SU-DHL-6 (cell line): ENCODE data around the gene IP6K3.

Source experiments
- EZH2phosphoT487 ChIP-seq: fragments of 200-600 bp; sonication (generic), shearing (Covaris generic); conservative IDR thresholded peaks from 2 replicates; pipeline ENCODE4 v1.6.1; 2018; ENCODE audit warnings: mild to moderate bottlenecking, antibody characterized with exemption, low read length, moderate library complexity, mixed read lengths
- TF ChIP-seq, protein P1 (sequence below): fragments of 200-600 bp; sonication (generic); IDR thresholded peaks from one replicate; pipeline ENCODE4 v1.5.1; 2017; ENCODE audit warnings: antibody characterized with exemption, mild to moderate bottlenecking, low read length, moderate library complexity; ENCODE audit not compliant: insufficient read depth, poor library complexity, severe bottlenecking

DNA sequence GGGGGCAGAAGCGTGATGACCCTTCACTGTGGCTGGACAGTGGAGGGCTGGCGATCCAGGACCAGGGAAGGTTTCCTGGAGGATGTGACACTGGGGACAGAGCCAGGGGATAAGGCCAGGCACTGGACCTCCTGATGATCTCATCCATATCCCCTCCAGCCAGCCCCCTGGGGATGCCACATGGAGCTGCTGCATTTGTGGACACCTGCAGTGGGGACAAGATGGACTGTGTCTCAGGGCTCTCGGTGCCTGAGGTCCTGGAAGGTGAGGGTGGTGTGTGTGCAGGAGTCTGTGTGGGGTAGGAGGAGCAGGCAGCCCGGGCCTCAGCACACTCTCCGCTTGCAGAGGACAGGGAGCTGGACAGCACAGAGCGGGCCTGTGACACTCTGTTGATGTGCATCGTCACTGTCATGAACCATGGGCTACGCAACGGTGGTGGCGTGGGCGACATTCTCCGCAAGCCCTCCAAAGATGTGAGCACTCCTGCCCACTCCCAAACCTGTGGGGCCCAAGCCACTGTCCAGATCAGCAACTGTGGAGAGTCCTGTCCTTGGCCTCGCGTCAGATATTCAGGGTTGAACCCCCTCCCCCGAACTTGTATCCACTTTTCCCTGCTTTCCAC lies 55.1 kb downstream of the IP6K3 start:
- TF ChIP-seq, protein P1, sequence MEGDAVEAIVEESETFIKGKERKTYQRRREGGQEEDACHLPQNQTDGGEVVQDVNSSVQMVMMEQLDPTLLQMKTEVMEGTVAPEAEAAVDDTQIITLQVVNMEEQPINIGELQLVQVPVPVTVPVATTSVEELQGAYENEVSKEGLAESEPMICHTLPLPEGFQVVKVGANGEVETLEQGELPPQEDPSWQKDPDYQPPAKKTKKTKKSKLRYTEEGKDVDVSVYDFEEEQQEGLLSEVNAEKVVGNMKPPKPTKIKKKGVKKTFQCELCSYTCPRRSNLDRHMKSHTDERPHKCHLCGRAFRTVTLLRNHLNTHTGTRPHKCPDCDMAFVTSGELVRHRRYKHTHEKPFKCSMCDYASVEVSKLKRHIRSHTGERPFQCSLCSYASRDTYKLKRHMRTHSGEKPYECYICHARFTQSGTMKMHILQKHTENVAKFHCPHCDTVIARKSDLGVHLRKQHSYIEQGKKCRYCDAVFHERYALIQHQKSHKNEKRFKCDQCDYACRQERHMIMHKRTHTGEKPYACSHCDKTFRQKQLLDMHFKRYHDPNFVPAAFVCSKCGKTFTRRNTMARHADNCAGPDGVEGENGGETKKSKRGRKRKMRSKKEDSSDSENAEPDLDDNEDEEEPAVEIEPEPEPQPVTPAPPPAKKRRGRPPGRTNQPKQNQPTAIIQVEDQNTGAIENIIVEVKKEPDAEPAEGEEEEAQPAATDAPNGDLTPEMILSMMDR = no peak
- TF ChIP-seq EZH2phosphoT487 = no peak
